ENCODE data around the gene ZC3H6. TPM values are rescaled to one million over a fixed set of nuclear protein-coding genes. Genes with fewer than 3 reads are reported as not detected.

Gene ZC3H6
- total RNA-seq, 2 experiments from 2014 or later, result 4.3 to 16.5 TPM

- Histone ChIP-seq H4K20me1 (ENCODE audit: insufficient read depth, low read length) (no peaks in the 10 kb centered on the region), H2AFZ (ENCODE audit: low read length) (no peak overlapping the region), H3K4me1 (ENCODE audit: insufficient read depth, low read length, poor library complexity, severe bottlenecking) (no peaks in the 10 kb centered on the region), H3K9me2 (ENCODE audit: insufficient read depth, low read length) (0 out of 2 replicates have a peak, but pooled peaks cover 5% of the 10 kb centered on the region), H3K4me2 (ENCODE audit: low read length) (no peak overlapping the region), H3K4me3 (ENCODE audit: low read depth, low read length, poor library complexity, severe bottlenecking) (no peak overlapping the region), H3K79me2 (ENCODE audit: insufficient read depth, low read depth, low read length) (no peaks in the 10 kb centered on the region), H3K9me3 (ENCODE audit: low read length) (no peaks in the 10 kb centered on the region), H3K27ac (ENCODE audit: low read depth, low read length, poor library complexity, severe bottlenecking) (no peak overlapping the region), H3K36me3 (ENCODE audit: insufficient read depth, low read length) (no peaks in the 10 kb centered on the region)
- intact Hi-C loops (cut with micrococcal nuclease; ENCODE audit: unreplicated experiment), result no loop called here
- no TSS peak for BruUV-seq (replicated peaks)
- ChIA-PET CTCF (ENCODE audit: unreplicated experiment) (no interaction called here), POLR2A (interaction anchor here (0.8 kb wide), 1 partner anchor 10 kb away, joined by 3 read pairs; no protein-coding TSS in a partner anchor)
- DNase-seq (ENCODE audit: low spot score), result no peak
- no peak for TF ChIP-seq CTCF (conservative IDR thresholded peaks at IDR 0.05; ENCODE audit: low read length)
- no peak for TF ChIP-seq EZH2phosphoT487 (IDR thresholded peaks at IDR 0.05; ENCODE audit: borderline replicate concordance, low read depth, low read length)
Observed at GRCh38 chr2:112317303-112318158, 42.1 kb downstream of the ZC3H6 start.

GRCh38 chr2:112318515-112318914 is 43.1 kb downstream of the ZC3H6 start:
- H3K9me3 ChIP-seq (ENCODE audit: low read length), result no peaks in the 10 kb centered on the region
- H2AFZ ChIP-seq (ENCODE audit: low read length), result no peak overlapping the region
- H3K79me2 ChIP-seq (ENCODE audit: insufficient read depth, low read depth, low read length), result no peaks in the 10 kb centered on the region
- no peak overlapping the region for H3K4me2 ChIP-seq (ENCODE audit: low read length)
- no peaks in the 10 kb centered on the region for H3K4me1 ChIP-seq (ENCODE audit: insufficient read depth, low read length, poor library complexity, severe bottlenecking)
- TF ChIP-seq EZH2phosphoT487 (IDR thresholded peaks at IDR 0.05; ENCODE audit: borderline replicate concordance, low read depth, low read length) (no peak), CTCF (conservative IDR thresholded peaks at IDR 0.05; ENCODE audit: low read length) (no peak)
- 0 out of 2 replicates have a peak, but pooled peaks cover 5% of the 10 kb centered on the region for H3K9me2 ChIP-seq (ENCODE audit: insufficient read depth, low read length)
- H3K27ac ChIP-seq (ENCODE audit: low read depth, low read length, poor library complexity, severe bottlenecking), result no peak overlapping the region
- no TSS peak for BruUV-seq (replicated peaks)
- H4K20me1 ChIP-seq (ENCODE audit: insufficient read depth, low read length), result no peaks in the 10 kb centered on the region
- intact Hi-C loops (cut with micrococcal nuclease; ENCODE audit: unreplicated experiment), result no loop called here
- ChIA-PET CTCF (ENCODE audit: unreplicated experiment) (no interaction called here), POLR2A (interaction anchor here (0.8 kb wide), 1 partner anchor 9 kb away, joined by 3 read pairs; no protein-coding TSS in a partner anchor)
- H3K4me3 ChIP-seq (ENCODE audit: low read depth, low read length, poor library complexity, severe bottlenecking), result no peak overlapping the region
- no peak for DNase-seq (ENCODE audit: low spot score)
- no peaks in the 10 kb centered on the region for H3K36me3 ChIP-seq (ENCODE audit: insufficient read depth, low read length)
